Measurements from ENCODE around the gene NDST3. TPM values are rescaled to one million over a fixed set of nuclear protein-coding genes. Genes with fewer than 3 reads are reported as not detected.
A peak's percentile ranks its signal among the peaks of the same experiment; 100 is the strongest.

Gene NDST3
- total and polyA plus RNA-seq, 2 of the 13 experiments (the other 11 are each of a cell fraction or from before 2014, with no cell fraction given): not detected

GRCh38 chr4:118280501-118281218, 246.4 kb downstream of the NDST3 start:
- H3K36me3 ChIP-seq (replicated peaks in 1 of 2; ENCODE audit: control insufficient read depth in 1 of 2, insufficient read depth in 2 of 2, low read length in 2 of 2): peaks cover 1 to 2% of the 10 kb centered on the region in 2 experiments; a peak in 1 of 5 replicates
- intact Hi-C loops (cut with micrococcal nuclease; ENCODE audit: unreplicated experiment) (loop anchor here (1.0 to 5.0 kb wide), 2 partner anchors 73 to 407 kb away; partner anchors contain the start of genes METTL14 and PRSS12), in situ Hi-C loops (cut with HindIII; ENCODE audit: extremely low pct_ligation_motif_present, low pct_unique_long_range_greater_than_20kb) (no loop called here)
- POLR2A ChIA-PET: no interaction called here
- DNase-seq (ENCODE audit: low spot score) (peak; percentile 74), FAIRE-seq (no peak), ATAC-seq (peak; percentile 26)
- no peaks in the 10 kb centered on the region; a peak in 1 of 5 replicates for H3K27me3 ChIP-seq (ENCODE audit: control insufficient read depth in 1 of 2, insufficient read depth in 2 of 2, low read length in 2 of 2)
- 11% methylated on average over 2 of the region's 2 CpGs for WGBS (ENCODE audit: low lambda C conversion rate)
- H3K4me3 ChIP-seq (replicated peaks in 1 of 3; ENCODE audit: insufficient read depth in 1 of 3, low read depth in 2 of 3, low read length in 3 of 3): peak overlapping the region; percentile 87 to 92 (median 87); a peak in 5 of 6 replicates
- BruUV-seq (replicated peaks): no TSS peak
- H3K9ac ChIP-seq (ENCODE audit: insufficient read depth, low read depth, low read length): peak overlapping the region; percentile 99
- peak overlapping the region; percentile 95 for H3K27ac ChIP-seq (ENCODE audit: extremely low read length, insufficient read depth, low read length)
- H3K9me3 ChIP-seq (ENCODE audit: low read length): no peaks in the 10 kb centered on the region
- no peak overlapping the region for H2AFZ ChIP-seq (ENCODE audit: low read length)
- CTCF ChIA-PET (ENCODE audit: low intra/inter-chr PET ratio, low total read pairs): interaction anchor here (1.0 kb wide), 1 partner anchor 72 kb away, joined by 3 read pairs; the partner anchor contains the start of gene PRSS12
- peak overlapping the region; percentile 77 for H3K4me2 ChIP-seq (ENCODE audit: low read depth, low read length)
- peaks cover 44% of the 10 kb centered on the region for H3K4me1 ChIP-seq (ENCODE audit: insufficient read depth, low read length)
- peaks cover 19% of the 10 kb centered on the region for H3K79me2 ChIP-seq (ENCODE audit: insufficient read depth, low read length)
- peaks cover 20% of the 10 kb centered on the region for H4K20me1 ChIP-seq (ENCODE audit: insufficient read depth, low read length)
- peak; percentile 73 for TF ChIP-seq CTCF (CRISPR knock-in tag; IDR thresholded peaks at IDR 0.05)
- TF ChIP-seq POLR2AphosphoS5 (IDR thresholded peaks at IDR 0.05; ENCODE audit: low read depth, low read length): peak; percentile 66; the same call in 1 of the 2 replicates
- TF ChIP-seq ELF3 (CRISPR knock-in tag; IDR thresholded peaks at IDR 0.05): 0 out of 2 replicates have a peak, but pooled peaks have one; percentile 17
- TF ChIP-seq ZBTB3 (CRISPR knock-in tag; IDR thresholded peaks at IDR 0.05; ENCODE audit: borderline replicate concordance, low read depth): no peak
- peak; percentile 56 to 82 for TF ChIP-seq POLR2A (IDR thresholded peaks at IDR 0.05; ENCODE audit: insufficient read depth in 1 of 2, low read depth in 2 of 2, low read length in 2 of 2)
- peak; percentile 99 for TF ChIP-seq RBM22 (optimal IDR thresholded peaks at IDR 0.05; ENCODE audit: low read length)
- TF ChIP-seq MNT (IDR thresholded peaks at IDR 0.05): no peak
- no peak for TF ChIP-seq TBP (CRISPR knock-in tag; IDR thresholded peaks at IDR 0.05)
- 0 out of 2 replicates have a peak, but pooled peaks have one; percentile 32 for TF ChIP-seq ZNF749 (CRISPR knock-in tag; IDR thresholded peaks at IDR 0.05; ENCODE audit: borderline replicate concordance)
- TF ChIP-seq STAG1 (CRISPR knock-in tag; IDR thresholded peaks at IDR 0.05): peak; percentile 63
- TF ChIP-seq ZBTB21 (CRISPR knock-in tag; IDR thresholded peaks at IDR 0.05): no peak; the same call in 1 of the 2 replicates
- peak; percentile 11; the same call in 1 of the 2 replicates for TF ChIP-seq SOX13 (IDR thresholded peaks at IDR 0.05)
- no peak for TF ChIP-seq SOX13 (CRISPR knock-in tag; conservative IDR thresholded peaks at IDR 0.05 in 1 of 2, IDR thresholded peaks at IDR 0.05 in 1 of 2)
- TF ChIP-seq CREB1 (IDR thresholded peaks at IDR 0.05): no peak
- 0 out of 2 replicates have a peak, but pooled peaks have one; percentile 37 for TF ChIP-seq CREB1 (CRISPR knock-in tag; IDR thresholded peaks at IDR 0.05)
- TF ChIP-seq YEATS2 (CRISPR knock-in tag; IDR thresholded peaks at IDR 0.05; ENCODE audit: borderline replicate concordance): peak; percentile 23; the same call in 1 of the 2 replicates
- TF ChIP-seq ARID3A (IDR thresholded peaks at IDR 0.05; ENCODE audit: low read depth, low read length): peak; percentile 39; the same call in 1 of the 2 replicates
